Osteocyte (in vitro differentiated cells): ENCODE measurements around the gene EHMT2. TPM values are rescaled to one million over a fixed set of nuclear protein-coding genes. Genes with fewer than 3 reads are reported as not detected.

Experiments used
- DNase-seq: peaks from one replicate; pipeline ENCODE4 v3.0.0; 2021; ENCODE audit warnings: mixed read lengths; ENCODE audit not compliant: unreplicated experiment; ENCODE audit errors: extremely low spot score
- H3K27ac Mint-ChIP-seq: one replicate; pipeline ENCODE4 v1.8.0; 2021; ENCODE audit warnings: mild to moderate bottlenecking, mixed read lengths; ENCODE audit not compliant: unreplicated experiment
- H3K27me3 Mint-ChIP-seq: one replicate; pipeline ENCODE4 v1.8.0; 2021; ENCODE audit warnings: mixed read lengths; ENCODE audit not compliant: unreplicated experiment
- H3K36me3 Mint-ChIP-seq: one replicate; pipeline ENCODE4 v1.8.0; 2021; ENCODE audit warnings: mixed read lengths; ENCODE audit not compliant: unreplicated experiment
- H3K4me1 Mint-ChIP-seq: one replicate; pipeline ENCODE4 v1.8.0; 2021; ENCODE audit warnings: mixed read lengths; ENCODE audit not compliant: unreplicated experiment
- H3K4me3 Mint-ChIP-seq: one replicate; pipeline ENCODE4 v1.8.0; 2021; ENCODE audit warnings: mild to moderate bottlenecking, moderate library complexity, mixed read lengths; ENCODE audit not compliant: unreplicated experiment
- H3K9me3 Mint-ChIP-seq: one replicate; pipeline ENCODE4 v1.8.0; 2021; ENCODE audit warnings: mixed read lengths; ENCODE audit not compliant: unreplicated experiment
- total RNA-seq: library from RNA; stranded (reverse); gene quantifications from 2 replicates; pipeline ENCODE4 v1.2.1, GENCODE V29; 2021
- TF ChIP-seq, protein P1 (sequence below): fragments of 200-600 bp; sonication (generic); IDR thresholded peaks from 2 replicates; pipeline ENCODE4 v1.5.0; 2021; ENCODE audit warnings: antibody characterized with exemption, mild to moderate bottlenecking, moderate library complexity

EHMT2 gene
- total RNA-seq, 1 donor from 2014 or later, result 62.4 TPM

DNA sequence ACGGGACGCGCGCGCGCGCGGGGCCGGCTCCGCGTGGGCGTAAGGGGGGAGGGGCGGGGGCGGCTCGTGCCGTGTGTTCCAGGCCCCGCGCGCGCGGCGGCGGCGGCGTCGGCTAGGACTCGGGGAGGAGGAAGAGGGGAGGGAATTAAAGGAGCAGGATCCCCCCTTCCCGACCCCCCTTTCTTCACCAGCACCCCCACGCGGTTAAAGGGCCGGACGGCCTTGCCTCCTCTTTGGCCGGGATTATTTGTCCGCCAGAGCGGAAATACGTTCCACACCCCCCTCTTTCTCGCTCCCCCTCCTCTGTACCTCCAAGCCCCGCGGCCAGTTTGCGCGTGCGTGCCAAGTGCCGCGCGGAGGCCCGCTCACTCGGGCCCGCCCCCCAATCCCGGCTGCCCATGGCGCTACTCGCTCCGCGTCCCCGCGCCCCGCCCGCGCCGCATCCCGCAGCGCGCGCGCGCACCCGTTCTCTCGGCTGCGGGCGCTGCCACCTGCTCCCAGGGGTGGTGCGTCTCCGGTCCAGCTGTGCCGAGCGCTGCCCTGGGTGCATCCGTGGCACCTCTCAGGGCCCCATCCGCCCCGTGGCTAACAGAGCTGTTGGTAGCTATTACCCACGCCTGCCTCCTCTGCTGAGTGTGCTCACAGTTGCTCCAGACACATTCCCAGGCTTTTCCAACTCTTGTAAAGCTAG lies 4.6 kb upstream of the EHMT2 start, which contains the start of gene ZBTB12:
ZBTB12 (minus strand) TSS at position 134 of the 691 bp plus-strand sequence. CDS start 781 bp downstream, outside the sequence.
- Mint-ChIP-seq H3K9me3 (no peaks in the 10 kb centered on the region), H3K4me3 (peak within 1 kb of the TSS; percentile 82), H3K27ac (peak within 1 kb of the TSS; percentile 90), H3K27me3 (peaks cover 4% of the 10 kb centered on the region), H3K36me3 (peaks cover 1% of the 10 kb centered on the region), H3K4me1 (peaks cover 21% of the 10 kb centered on the region)
- DNase-seq, result peak; percentile 98
- TF ChIP-seq, protein P1, sequence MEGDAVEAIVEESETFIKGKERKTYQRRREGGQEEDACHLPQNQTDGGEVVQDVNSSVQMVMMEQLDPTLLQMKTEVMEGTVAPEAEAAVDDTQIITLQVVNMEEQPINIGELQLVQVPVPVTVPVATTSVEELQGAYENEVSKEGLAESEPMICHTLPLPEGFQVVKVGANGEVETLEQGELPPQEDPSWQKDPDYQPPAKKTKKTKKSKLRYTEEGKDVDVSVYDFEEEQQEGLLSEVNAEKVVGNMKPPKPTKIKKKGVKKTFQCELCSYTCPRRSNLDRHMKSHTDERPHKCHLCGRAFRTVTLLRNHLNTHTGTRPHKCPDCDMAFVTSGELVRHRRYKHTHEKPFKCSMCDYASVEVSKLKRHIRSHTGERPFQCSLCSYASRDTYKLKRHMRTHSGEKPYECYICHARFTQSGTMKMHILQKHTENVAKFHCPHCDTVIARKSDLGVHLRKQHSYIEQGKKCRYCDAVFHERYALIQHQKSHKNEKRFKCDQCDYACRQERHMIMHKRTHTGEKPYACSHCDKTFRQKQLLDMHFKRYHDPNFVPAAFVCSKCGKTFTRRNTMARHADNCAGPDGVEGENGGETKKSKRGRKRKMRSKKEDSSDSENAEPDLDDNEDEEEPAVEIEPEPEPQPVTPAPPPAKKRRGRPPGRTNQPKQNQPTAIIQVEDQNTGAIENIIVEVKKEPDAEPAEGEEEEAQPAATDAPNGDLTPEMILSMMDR, result no peak

DNA sequence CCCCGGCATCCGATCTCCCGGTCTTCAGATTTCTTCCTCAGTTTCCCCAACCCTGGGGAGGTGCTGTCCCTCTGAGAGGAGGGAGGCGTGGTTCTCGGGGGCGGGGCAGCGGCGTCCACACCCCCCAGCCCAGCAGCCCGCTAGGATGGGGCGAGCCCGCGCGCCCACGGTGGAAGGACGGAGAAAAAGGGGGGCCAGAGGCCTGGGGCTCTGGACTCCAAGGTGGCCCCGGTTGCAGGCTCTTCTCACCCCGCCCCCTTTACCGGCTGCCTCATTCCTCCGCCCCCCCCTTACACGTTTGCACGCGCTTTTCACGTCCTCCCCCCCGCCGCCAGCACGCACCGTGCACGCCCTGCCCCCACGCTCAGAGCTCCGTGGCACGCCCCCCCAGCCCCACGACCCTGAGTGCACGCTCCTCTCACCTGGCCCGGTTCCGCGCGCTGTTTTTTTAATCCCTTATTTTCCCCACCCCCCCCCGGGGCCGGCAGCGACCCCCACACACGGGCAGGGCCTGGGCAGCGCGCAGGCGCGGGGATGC lies 4.0 kb upstream of the EHMT2 start:
- no peaks in the 10 kb centered on the region for H3K9me3 Mint-ChIP-seq
- DNase-seq, result no peak
- peaks cover 22% of the 10 kb centered on the region for H3K4me1 Mint-ChIP-seq
- H3K4me3 Mint-ChIP-seq, result peak overlapping the region; percentile 82
- TF ChIP-seq, protein P1, result no peak
- H3K27ac Mint-ChIP-seq, result peak overlapping the region; percentile 41
- H3K36me3 Mint-ChIP-seq, result peaks cover under 1% of the 10 kb centered on the region
- H3K27me3 Mint-ChIP-seq, result peaks cover 4% of the 10 kb centered on the region

DNA sequence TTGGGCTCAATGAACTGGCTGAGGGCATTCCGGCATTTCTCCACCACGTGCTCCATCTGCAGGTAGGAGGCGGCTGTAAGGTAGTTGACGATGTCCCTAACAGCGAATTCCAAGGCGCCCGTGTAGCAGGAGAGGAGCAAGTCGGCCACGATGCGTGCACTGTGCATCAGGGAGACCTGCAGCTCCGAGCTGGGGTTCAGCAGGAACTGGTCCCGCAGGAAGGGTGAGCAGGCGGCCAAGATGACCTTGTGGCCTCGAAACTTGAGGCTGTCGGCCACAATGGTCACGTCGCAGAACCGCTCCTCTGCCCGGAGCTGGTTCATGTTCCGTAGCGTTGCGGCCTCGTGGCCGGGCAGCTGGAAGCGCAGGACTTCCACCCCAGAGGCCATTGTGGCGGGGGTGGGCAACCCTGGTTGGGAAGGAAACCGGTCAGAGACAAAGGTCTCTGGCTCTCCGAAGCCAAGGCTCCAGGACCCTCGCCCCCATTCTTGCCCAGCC lies 3.5 kb upstream of the EHMT2 start:
- H3K9me3 Mint-ChIP-seq, result no peaks in the 10 kb centered on the region
- peak overlapping the region; percentile 41 for H3K27ac Mint-ChIP-seq

GRCh38 chr6:31899882-31900722 lies 2.6 kb upstream of the EHMT2 start:
- no peak overlapping the region for H3K4me3 Mint-ChIP-seq
- H3K4me1 Mint-ChIP-seq, result peaks cover 25% of the 10 kb centered on the region

More for the DNA sequence above, 3.5 kb upstream of the EHMT2 start:
- TF ChIP-seq, protein P1, result no peak
- peak overlapping the region; percentile 82 for H3K4me3 Mint-ChIP-seq
- H3K36me3 Mint-ChIP-seq, result no peaks in the 10 kb centered on the region
- DNase-seq, result no peak
- H3K27me3 Mint-ChIP-seq, result peaks cover under 1% of the 10 kb centered on the region
- peaks cover 25% of the 10 kb centered on the region for H3K4me1 Mint-ChIP-seq

More at GRCh38 chr6:31899882-31900722, 2.6 kb upstream of the EHMT2 start:
- Mint-ChIP-seq H3K9me3 (no peaks in the 10 kb centered on the region), H3K27ac (no peak overlapping the region), H3K27me3 (no peaks in the 10 kb centered on the region), H3K36me3 (no peaks in the 10 kb centered on the region)
- DNase-seq, result no peak
- TF ChIP-seq, protein P1, result no peak
